Activated T-cell treated with anti-CD3 and anti-CD28 coated beads, Interleukin-2, amount 50 U/mL, for 4 hours (primary cell): ENCODE data around the gene ACTMAP. TPM values are rescaled to one million over a fixed set of nuclear protein-coding genes. Genes with fewer than 3 reads are reported as not detected.

ENCODE experiments used
- ATAC-seq, 2 donors: fragments of 200-7000 bp; cut with Tn5 transposase; one replicate each; pipeline ENCODE4 v1.10.0; 2021
- DNase-seq: peaks from one replicate; pipeline ENCODE4 v3.0.0-alpha.2; 2020
- H3K27me3 Mint-ChIP-seq: one replicate; pipeline ENCODE4 v1.8.0; 2021; ENCODE audit warnings: low read depth, mixed read lengths
- H3K36me3 Mint-ChIP-seq: one replicate; pipeline ENCODE4 v1.8.0; 2022; ENCODE audit warnings: mixed read lengths; ENCODE audit not compliant: insufficient read depth
- H3K4me1 Mint-ChIP-seq: one replicate; pipeline ENCODE4 v1.8.0; 2021; ENCODE audit warnings: low read depth, mixed read lengths
- H3K4me3 Mint-ChIP-seq: one replicate; pipeline ENCODE4 v1.8.0; 2021; ENCODE audit warnings: mild to moderate bottlenecking, moderate library complexity, mixed read lengths
- H3K9me3 Mint-ChIP-seq: one replicate; pipeline ENCODE4 v1.8.0; 2021; ENCODE audit warnings: mixed read lengths
- total RNA-seq, 3 donors: library from RNA; stranded (reverse); gene quantifications; one replicate each; pipeline ENCODE4 v1.2.1, GENCODE V29; 2021

ACTMAP gene
- total RNA-seq, 3 donors from 2014 or later: 7.4 to 11.4 (median 7.7) TPM

- H3K4me3 Mint-ChIP-seq: no peak overlapping the region
- DNase-seq (no peak), ATAC-seq (peak; percentile 76 to 83)
- no peaks in the 10 kb centered on the region for H3K9me3 Mint-ChIP-seq
- H3K27me3 Mint-ChIP-seq: no peaks in the 10 kb centered on the region
- peaks cover 14% of the 10 kb centered on the region for H3K36me3 Mint-ChIP-seq
- peaks cover 20% of the 10 kb centered on the region for H3K4me1 Mint-ChIP-seq
Observed at GRCh38 chr19:40724855-40725254, 25.4 kb downstream of the ACTMAP start.

DNA sequence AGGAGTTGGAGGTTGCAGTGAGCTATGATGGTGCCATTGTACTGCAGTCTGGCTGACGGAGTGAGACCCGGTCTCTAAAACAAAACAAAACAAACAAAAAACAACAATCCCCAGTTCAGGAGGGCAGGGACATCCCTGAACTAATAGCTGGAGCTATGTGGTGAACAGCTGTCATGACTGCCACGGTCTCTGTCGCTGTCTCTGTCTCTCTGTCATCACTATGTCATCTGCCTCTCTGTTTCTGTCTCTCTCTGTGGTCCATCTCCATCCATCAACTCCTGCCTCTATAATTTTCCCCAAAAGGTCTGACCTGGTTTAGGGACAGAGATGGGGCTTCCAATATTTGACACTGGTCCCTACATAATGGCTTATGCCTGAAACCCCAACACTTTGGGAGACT lies 26.0 kb downstream of the ACTMAP start:
- ATAC-seq: no peak
- no peak for DNase-seq
- H3K9me3 Mint-ChIP-seq: no peaks in the 10 kb centered on the region
- H3K4me1 Mint-ChIP-seq: peaks cover 25% of the 10 kb centered on the region
- peaks cover 14% of the 10 kb centered on the region for H3K36me3 Mint-ChIP-seq
- H3K27me3 Mint-ChIP-seq: no peaks in the 10 kb centered on the region
- H3K4me3 Mint-ChIP-seq: no peak overlapping the region

GRCh38 chr19:40723661-40724254 lies 26.5 kb downstream of the ACTMAP start:
- H3K4me1 Mint-ChIP-seq: peaks cover 30% of the 10 kb centered on the region

GRCh38 chr19:40721936-40722661 lies 28.2 kb downstream of the ACTMAP start:
- Mint-ChIP-seq H3K36me3 (peaks cover 12% of the 10 kb centered on the region), H3K27me3 (no peaks in the 10 kb centered on the region), H3K4me3 (no peak overlapping the region), H3K4me1 (peaks cover 37% of the 10 kb centered on the region), H3K9me3 (no peaks in the 10 kb centered on the region)
- no peak for ATAC-seq
- DNase-seq: no peak

More at GRCh38 chr19:40723661-40724254, 26.5 kb downstream of the ACTMAP start:
- Mint-ChIP-seq H3K9me3 (no peaks in the 10 kb centered on the region), H3K4me3 (no peak overlapping the region), H3K27me3 (no peaks in the 10 kb centered on the region), H3K36me3 (peaks cover 14% of the 10 kb centered on the region)
- DNase-seq: no peak
- ATAC-seq: no peak

GRCh38 chr19:40721140-40721486 lies 29.2 kb downstream of the ACTMAP start:
- Mint-ChIP-seq H3K27me3 (no peaks in the 10 kb centered on the region), H3K4me1 (peaks cover 42% of the 10 kb centered on the region), H3K4me3 (peak overlapping the region; percentile 6), H3K36me3 (peaks cover 7% of the 10 kb centered on the region), H3K9me3 (no peaks in the 10 kb centered on the region)
- DNase-seq (no peak), ATAC-seq (no peak)

- no peak for ATAC-seq
- Mint-ChIP-seq H3K4me1 (peaks cover 55% of the 10 kb centered on the region), H3K9me3 (no peaks in the 10 kb centered on the region), H3K36me3 (peaks cover 5% of the 10 kb centered on the region), H3K27me3 (no peaks in the 10 kb centered on the region), H3K4me3 (peak overlapping the region; percentile 92)
- no peak for DNase-seq
Observed at GRCh38 chr19:40719414-40719894, 30.8 kb downstream of the ACTMAP start.

- Mint-ChIP-seq H3K36me3 (peaks cover 5% of the 10 kb centered on the region), H3K27me3 (no peaks in the 10 kb centered on the region), H3K9me3 (no peaks in the 10 kb centered on the region), H3K4me1 (peaks cover 56% of the 10 kb centered on the region), H3K4me3 (peak overlapping the region; percentile 92)
- ATAC-seq: no peak
- no peak for DNase-seq
Observed at GRCh38 chr19:40718774-40719391, 31.4 kb downstream of the ACTMAP start.

- Mint-ChIP-seq H3K4me1 (peaks cover 60% of the 10 kb centered on the region), H3K27me3 (no peaks in the 10 kb centered on the region), H3K4me3 (peak overlapping the region; percentile 92), H3K9me3 (no peaks in the 10 kb centered on the region), H3K36me3 (peaks cover 5% of the 10 kb centered on the region)
- DNase-seq: no peak
- no peak for ATAC-seq
Observed at GRCh38 chr19:40717880-40718773, 32.1 kb downstream of the ACTMAP start.

GRCh38 chr19:40717325-40717879 lies 32.9 kb downstream of the ACTMAP start:
- Mint-ChIP-seq H3K9me3 (no peaks in the 10 kb centered on the region), H3K27me3 (no peaks in the 10 kb centered on the region), H3K4me1 (peaks cover 60% of the 10 kb centered on the region), H3K36me3 (peaks cover 3% of the 10 kb centered on the region), H3K4me3 (peak overlapping the region; percentile 92)
- DNase-seq (no peak), ATAC-seq (no peak)

- peak; percentile 74 to 76 for ATAC-seq
- no peaks in the 10 kb centered on the region for H3K9me3 Mint-ChIP-seq
- peak within 1 kb of the TSS; percentile 92 for H3K4me3 Mint-ChIP-seq
- H3K4me1 Mint-ChIP-seq: peaks cover 56% of the 10 kb centered on the region
- H3K36me3 Mint-ChIP-seq: peaks cover 2% of the 10 kb centered on the region
- no peaks in the 10 kb centered on the region for H3K27me3 Mint-ChIP-seq
- peak; percentile 100 for DNase-seq
Observed at GRCh38 chr19:40716482-40717324, 33.6 kb downstream of the ACTMAP start, which contains the start of the genes COQ8B and ITPKC. Gene COQ8B (minus strand): TSS chr19:40716886. CDS start chr19:40714632, 2,254 bp downstream. Gene ITPKC (plus strand): TSS chr19:40717112. CDS start chr19:40717136, 24 bp downstream.

GRCh38 chr19:40716031-40716481 lies 34.2 kb downstream of the ACTMAP start:
- Mint-ChIP-seq H3K36me3 (peaks cover 4% of the 10 kb centered on the region), H3K4me3 (peak overlapping the region; percentile 89), H3K9me3 (no peaks in the 10 kb centered on the region), H3K4me1 (peaks cover 59% of the 10 kb centered on the region), H3K27me3 (no peaks in the 10 kb centered on the region)
- peak; percentile 41 to 49 for ATAC-seq
- peak; percentile 78 for DNase-seq

GRCh38 chr19:40714441-40715299 lies 35.6 kb downstream of the ACTMAP start:
- peak overlapping the region; percentile 89 for H3K4me3 Mint-ChIP-seq
- no peaks in the 10 kb centered on the region for H3K27me3 Mint-ChIP-seq
- H3K4me1 Mint-ChIP-seq: peaks cover 47% of the 10 kb centered on the region
- DNase-seq (peak; percentile 86), ATAC-seq (peak; percentile 67 to 69)
- peaks cover 8% of the 10 kb centered on the region for H3K36me3 Mint-ChIP-seq
- H3K9me3 Mint-ChIP-seq: no peaks in the 10 kb centered on the region
